Left ventricle myocardium inferior (tissue), 1 donor: ENCODE measurements around the gene PECR. TPM values are rescaled to one million over a fixed set of nuclear protein-coding genes. Genes with fewer than 3 reads are reported as not detected.
"Not testable (repeated sequence)": the region's sequence is repeated elsewhere in the genome, so short reads cannot be mapped to it uniquely, and the experiment has no call there.

Experiments
- DNase-seq: peaks from one replicate; pipeline ENCODE4 v3.0.0-alpha.2; 2020
- H3K27ac ChIP-seq: fragments of 200-600 bp; replicated peaks from 2 replicates; pipeline ENCODE4 v1.8.0; 2021
- H3K27me3 ChIP-seq: fragments of 200-600 bp; 2 replicates; pipeline ENCODE4 v1.8.0; 2021; ENCODE audit warnings: low read depth
- H3K36me3 ChIP-seq: fragments of 200-600 bp; 2 replicates; pipeline ENCODE4 v1.8.0; 2021
- H3K4me1 ChIP-seq: fragments of 200-600 bp; 2 replicates; pipeline ENCODE4 v1.8.0; 2021
- H3K4me3 ChIP-seq: fragments of 200-600 bp; 2 replicates; pipeline ENCODE4 v1.8.0; 2021; ENCODE audit warnings: mild to moderate bottlenecking, moderate library complexity
- H3K9me3 ChIP-seq: fragments of 200-600 bp; replicated peaks from 2 replicates; pipeline ENCODE4 v1.8.0; 2021
- CTCF ChIP-seq: fragments of 200-600 bp; IDR thresholded peaks from 2 replicates; pipeline ENCODE4 v1.8.0; 2021; ENCODE audit warnings: antibody characterized with exemption, mild to moderate bottlenecking, borderline replicate concordance
- intact Hi-C: fragments of 100-400 bp; cut with micrococcal nuclease; formaldehyde crosslinking; loops from one replicate; pipeline ENCODE4 v1.11.0; 2022
- total RNA-seq: library from RNA; stranded (reverse); fragmentation: NEBNext Ultra II Directional; extraction: Animal tissue kit (Norgen Biotek cat#: 25700); gene quantifications from one replicate; pipeline ENCODE4 v1.2.1, GENCODE V29; 2021
- donor health status: DM: no; HTN: yes; CAD: no; lungs with severe emphysema.

PECR gene
- total RNA-seq, 1 donor from 2014 or later = 4.0 TPM

GRCh38 chr2:216082805-216083204, 1.2 kb upstream of the PECR start:
- no peaks in the 10 kb centered on the region for H3K9me3 ChIP-seq
- peaks cover 19% of the 10 kb centered on the region for H3K4me1 ChIP-seq
- no peak for DNase-seq
- no peak for TF ChIP-seq CTCF
- H3K27ac ChIP-seq = no peak overlapping the region
- H3K36me3 ChIP-seq = no peaks in the 10 kb centered on the region
- no peak overlapping the region for H3K4me3 ChIP-seq
- intact Hi-C loops = no loop called here
- no peaks in the 10 kb centered on the region for H3K27me3 ChIP-seq

GRCh38 chr2:216082117-216082711, 605 bp upstream of the PECR start:
- no peak for TF ChIP-seq CTCF
- no peak for DNase-seq
- no peaks in the 10 kb centered on the region for H3K27me3 ChIP-seq
- H3K4me1 ChIP-seq = peaks cover 19% of the 10 kb centered on the region
- peak overlapping the region; percentile 75 for H3K4me3 ChIP-seq
- intact Hi-C loops = no loop called here
- no peaks in the 10 kb centered on the region for H3K36me3 ChIP-seq
- peak overlapping the region; percentile 45 for H3K27ac ChIP-seq
- H3K9me3 ChIP-seq = no peaks in the 10 kb centered on the region

- DNase-seq = no peak
- Histone ChIP-seq H3K27me3 (no peaks in the 10 kb centered on the region), H3K4me3 (peak overlapping the region; percentile 75), H3K9me3 (no peaks in the 10 kb centered on the region), H3K36me3 (no peaks in the 10 kb centered on the region), H3K4me1 (peaks cover 19% of the 10 kb centered on the region), H3K27ac (peak overlapping the region; percentile 45)
- intact Hi-C loops = no loop called here
- TF ChIP-seq CTCF = no peak
Measured at GRCh38 chr2:216081012-216081411, 597 bp downstream of the PECR start.

GRCh38 chr2:216080048-216080447, 1.6 kb downstream of the PECR start:
- H3K27ac ChIP-seq, H3K9me3 ChIP-seq, H3K27me3 ChIP-seq, H3K36me3 ChIP-seq, H3K4me3 ChIP-seq, intact Hi-C loops, DNase-seq: not testable (repeated sequence)
- peaks cover 19% of the 10 kb centered on the region for H3K4me1 ChIP-seq

- DNase-seq = no peak
- H3K4me3 ChIP-seq = no peak overlapping the region
- H3K27ac ChIP-seq = no peak overlapping the region
- H3K27me3 ChIP-seq = no peaks in the 10 kb centered on the region
- no peaks in the 10 kb centered on the region for H3K9me3 ChIP-seq
- intact Hi-C loops = no loop called here
- peaks cover 19% of the 10 kb centered on the region for H3K4me1 ChIP-seq
- H3K36me3 ChIP-seq = peaks cover 6% of the 10 kb centered on the region
- TF ChIP-seq CTCF = no peak
Measured at GRCh38 chr2:216078776-216079175, 2.8 kb downstream of the PECR start.

- Histone ChIP-seq H3K27me3 (no peaks in the 10 kb centered on the region), H3K36me3 (peaks cover 13% of the 10 kb centered on the region), H3K27ac (no peak overlapping the region), H3K4me1 (peaks cover 2% of the 10 kb centered on the region), H3K9me3 (no peaks in the 10 kb centered on the region), H3K4me3 (no peak overlapping the region)
- DNase-seq = no peak
- intact Hi-C loops = no loop called here
- no peak for TF ChIP-seq CTCF
Measured at GRCh38 chr2:216075510-216076485, 5.8 kb downstream of the PECR start.
